Suppressor macrophage (primary cell): Measurements from ENCODE around the gene MYO1F.

Source experiments
- DNase-seq, 4 experiments: peaks; one replicate each; pipeline ENCODE4 v3.0.0-alpha.2; 2020 to 2022

The MYO1F gene

DNA sequence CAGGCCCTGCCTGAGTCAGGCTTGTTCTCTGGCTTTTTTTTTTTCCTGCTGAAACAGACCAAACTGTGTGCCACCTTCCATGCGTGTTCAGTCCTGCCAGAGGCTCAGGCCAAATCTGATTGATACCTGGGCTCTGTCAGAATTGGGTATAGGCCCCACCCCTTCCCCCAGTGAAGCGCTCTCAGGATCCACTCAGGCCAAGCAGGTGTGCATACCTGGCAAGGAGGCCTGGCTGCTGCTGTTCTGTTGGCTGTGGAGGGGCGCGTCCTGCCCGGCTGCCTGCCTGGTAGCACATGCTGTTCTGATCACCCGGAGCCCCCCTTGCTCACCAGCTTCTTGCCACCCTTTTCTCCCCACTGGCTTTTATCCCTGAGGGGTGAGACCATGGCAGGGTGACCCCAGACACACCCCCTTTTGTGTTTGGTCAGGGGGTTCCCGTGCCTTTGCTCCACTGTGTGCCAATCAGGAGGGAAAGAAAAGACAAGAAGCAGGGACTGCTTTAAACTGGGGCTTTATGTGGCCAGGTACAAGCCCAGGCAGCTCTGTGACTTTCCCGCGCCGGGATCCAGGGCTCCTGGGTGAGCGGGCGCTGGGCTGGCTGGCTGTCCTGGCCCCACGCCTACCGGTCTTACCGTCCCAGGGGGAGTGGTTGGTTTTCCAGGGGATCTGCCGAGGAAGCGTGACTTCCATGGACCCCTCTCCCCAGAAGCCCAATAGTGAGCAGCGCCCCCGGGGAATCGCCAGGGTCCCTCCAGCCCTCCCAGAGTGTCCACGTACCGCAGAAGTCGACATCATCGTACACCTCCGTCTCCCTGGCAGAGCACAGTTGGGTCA lies 87.5 kb downstream of the MYO1F start:
- no peak for DNase-seq

DNA sequence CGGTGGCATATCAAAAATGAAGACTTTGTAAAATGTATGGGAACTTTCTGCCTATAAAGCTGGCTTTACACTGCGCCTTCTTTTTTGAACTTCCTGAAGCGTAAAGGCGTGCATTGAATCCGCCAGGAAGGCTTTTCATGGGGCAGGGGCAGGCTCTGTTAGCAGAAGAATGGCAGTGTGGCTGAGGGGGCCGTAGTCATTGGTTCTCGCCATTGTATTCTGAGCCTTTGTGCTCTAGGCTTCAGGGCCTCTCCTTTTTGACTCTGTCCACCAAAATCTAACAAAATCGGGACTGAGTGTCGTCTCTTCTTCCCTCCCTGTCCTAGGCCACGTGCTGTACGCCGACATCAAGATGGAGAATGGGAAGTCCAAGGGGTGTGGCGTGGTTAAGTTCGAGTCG lies 88.9 kb downstream of the MYO1F start:
- DNase-seq, result no peak

DNA sequence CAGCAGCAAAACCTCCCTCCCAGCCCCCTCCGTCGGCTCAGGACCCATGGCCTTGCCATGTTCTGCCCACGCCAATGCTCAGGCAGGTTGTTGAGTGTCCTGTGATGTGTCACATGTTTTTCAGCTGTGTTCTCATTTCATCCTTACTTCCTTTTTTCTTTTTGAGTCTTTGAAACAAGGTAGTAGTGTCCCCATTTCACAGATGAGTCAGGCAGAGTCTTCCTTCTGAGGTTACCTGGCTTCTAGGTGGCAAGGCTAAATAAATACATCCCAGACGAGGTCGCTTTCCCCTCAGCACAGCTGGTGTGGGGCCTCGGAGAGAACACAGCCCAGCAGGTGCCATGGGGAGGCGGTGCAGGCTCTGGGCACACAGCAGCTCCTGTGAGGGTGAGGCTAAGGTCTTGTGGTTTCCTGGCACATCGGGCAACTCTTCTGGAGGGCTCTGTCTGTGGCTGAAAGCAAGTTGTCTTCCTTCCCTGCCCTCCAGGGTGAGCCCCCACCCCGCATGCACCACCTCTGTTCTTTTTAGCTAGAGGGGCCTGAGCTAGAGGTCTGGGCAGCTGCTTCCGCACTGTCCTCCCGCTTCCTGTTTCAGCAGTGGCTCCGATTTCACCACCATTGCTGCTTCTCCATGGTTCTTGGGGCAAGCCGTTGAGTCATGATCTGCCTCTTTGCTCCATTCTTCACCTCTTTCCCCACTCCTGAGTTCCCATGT lies 89.9 kb downstream of the MYO1F start:
- peak; percentile 87 to 96 (median 93) for DNase-seq

DNA sequence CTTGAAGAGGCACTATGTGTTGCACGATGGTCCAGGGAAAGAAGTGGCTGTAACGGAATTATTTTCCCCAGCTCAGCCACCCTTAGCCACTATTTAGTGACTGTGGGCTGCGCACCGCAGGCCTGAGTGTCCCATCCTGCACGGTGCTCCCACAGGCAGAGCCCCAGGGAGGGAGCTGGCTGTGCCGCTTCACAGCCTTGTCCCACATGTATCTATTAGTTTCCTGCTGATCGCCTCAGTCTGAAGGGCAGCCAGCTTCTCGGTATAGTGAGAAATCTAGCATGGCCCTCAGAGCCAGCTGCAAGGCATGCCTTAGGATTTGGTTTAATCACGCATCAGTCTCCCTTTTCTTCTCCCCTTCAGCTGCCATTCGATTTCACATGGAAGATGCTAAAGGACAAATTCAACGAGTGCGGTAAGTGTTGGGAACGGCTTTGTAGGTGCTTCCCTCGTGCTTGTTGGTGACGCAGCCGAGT lies 90.5 kb downstream of the MYO1F start:
- DNase-seq, result no peak

DNA sequence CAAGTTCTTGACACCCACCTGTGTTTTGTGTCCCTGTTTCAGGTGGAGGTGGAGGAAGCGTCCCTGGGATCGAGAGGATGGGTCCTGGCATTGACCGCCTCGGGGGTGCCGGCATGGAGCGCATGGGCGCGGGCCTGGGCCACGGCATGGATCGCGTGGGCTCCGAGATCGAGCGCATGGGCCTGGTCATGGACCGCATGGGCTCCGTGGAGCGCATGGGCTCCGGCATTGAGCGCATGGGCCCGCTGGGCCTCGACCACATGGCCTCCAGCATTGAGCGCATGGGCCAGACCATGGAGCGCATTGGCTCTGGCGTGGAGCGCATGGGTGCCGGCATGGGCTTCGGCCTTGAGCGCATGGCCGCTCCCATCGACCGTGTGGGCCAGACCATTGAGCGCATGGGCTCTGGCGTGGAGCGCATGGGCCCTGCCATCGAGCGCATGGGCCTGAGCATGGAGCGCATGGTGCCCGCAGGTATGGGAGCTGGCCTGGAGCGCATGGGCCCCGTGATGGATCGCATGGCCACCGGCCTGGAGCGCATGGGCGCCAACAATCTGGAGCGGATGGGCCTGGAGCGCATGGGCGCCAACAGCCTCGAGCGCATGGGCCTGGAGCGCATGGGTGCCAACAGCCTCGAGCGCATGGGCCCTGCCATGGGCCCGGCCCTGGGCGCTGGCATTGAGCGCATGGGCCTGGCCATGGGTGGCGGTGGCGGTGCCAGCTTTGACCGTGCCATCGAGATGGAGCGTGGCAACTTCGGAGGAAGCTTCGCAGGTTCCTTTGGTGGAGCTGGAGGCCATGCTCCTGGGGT lies 91.5 kb downstream of the MYO1F start:
- no peak for DNase-seq

GRCh38 chr19:8484331-8484894 lies 92.8 kb downstream of the MYO1F start:
- peak; percentile 94 to 98 (median 96) for DNase-seq

DNA sequence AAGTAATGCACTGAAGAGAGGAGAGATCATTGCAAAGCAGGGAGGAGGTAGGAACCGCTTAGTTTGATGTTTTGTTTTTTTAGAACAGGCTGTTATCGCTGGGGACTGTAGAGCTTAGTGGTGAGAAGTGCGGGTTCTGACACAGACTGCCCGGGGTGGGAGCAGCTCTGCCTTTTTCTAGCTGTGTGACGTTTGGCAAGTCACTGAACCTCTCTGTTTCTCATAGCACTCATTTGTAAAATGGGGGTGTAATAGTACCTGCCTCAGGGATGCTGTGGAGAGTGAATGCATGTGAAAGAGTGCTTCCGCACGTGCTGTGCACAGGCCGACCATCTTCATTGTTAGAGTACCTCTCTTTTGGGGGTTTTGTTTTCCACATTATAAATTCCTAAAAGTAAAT lies 94.1 kb downstream of the MYO1F start:
- no peak for DNase-seq

- DNase-seq, result no peak
Observed at GRCh38 chr19:8482696-8483095, 94.5 kb downstream of the MYO1F start.

- no peak for DNase-seq
Observed at GRCh38 chr19:8481616-8482015, 95.6 kb downstream of the MYO1F start.

GRCh38 chr19:8481201-8481600 lies 96.0 kb downstream of the MYO1F start:
- DNase-seq, result no peak

GRCh38 chr19:8478598-8478997 lies 98.6 kb downstream of the MYO1F start:
- no peak for DNase-seq

GRCh38 chr19:8477889-8478288 lies 99.4 kb downstream of the MYO1F start:
- DNase-seq, result no peak

GRCh38 chr19:8476524-8476923 lies 100.7 kb downstream of the MYO1F start:
- DNase-seq, result no peak

- no peak for DNase-seq
Observed at GRCh38 chr19:8475005-8475404, 102.2 kb downstream of the MYO1F start.

DNA sequence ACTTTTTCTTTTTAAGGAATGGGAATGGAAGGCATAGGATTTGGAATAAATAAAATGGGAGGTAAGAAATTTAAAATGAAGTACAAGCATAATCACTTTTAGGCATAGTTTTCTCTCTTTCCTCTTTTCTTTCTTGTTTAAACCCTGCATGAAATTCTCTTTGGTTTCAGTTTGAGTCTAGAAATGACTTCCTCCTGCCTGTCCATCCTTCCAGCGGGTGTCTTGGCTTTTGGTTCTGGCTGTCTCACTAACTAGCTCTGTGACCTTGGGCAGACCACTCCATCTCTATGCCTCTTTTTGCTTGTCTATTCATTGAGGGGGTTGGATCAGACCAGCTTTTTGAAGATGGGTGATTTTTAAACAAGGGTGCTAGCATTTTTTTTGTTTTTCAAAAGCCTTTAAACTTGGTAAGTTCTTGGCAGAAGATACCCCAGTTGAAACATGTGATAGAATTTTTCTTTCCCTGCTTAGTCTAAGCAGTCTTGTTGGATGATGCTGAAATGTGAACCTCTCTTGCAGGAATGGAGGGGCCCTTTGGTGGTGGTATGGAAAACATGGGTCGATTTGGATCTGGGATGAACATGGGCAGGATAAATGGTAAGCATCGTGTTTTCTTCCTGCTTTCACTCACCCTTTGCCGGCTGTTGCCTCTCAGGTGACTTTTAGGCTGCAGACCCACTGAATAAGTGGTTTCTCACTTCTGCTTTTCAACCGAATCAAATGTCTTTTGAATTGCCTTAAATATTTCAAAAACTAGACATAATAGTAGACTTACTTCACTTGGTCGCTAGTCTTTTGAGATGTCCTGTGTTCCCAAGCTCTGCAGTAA lies 103.4 kb downstream of the MYO1F start:
- peak in 3 of 4 experiments; percentile 51 to 68 (median 58) for DNase-seq
